Measurements from ENCODE around the gene SPAG8. TPM values are rescaled to one million over a fixed set of nuclear protein-coding genes. Genes with fewer than 3 reads are reported as not detected.

Gene SPAG8
- total and polyA plus RNA-seq, 2 experiments from 2014 or later: 0.45 TPM

- Histone ChIP-seq H3K36me3 (ENCODE audit: insufficient read depth) (0 out of 2 replicates have a peak, but pooled peaks cover 3% of the 10 kb centered on the region), H2AFZ (no peak overlapping the region), H4K20me1 (replicated peaks; ENCODE audit: insufficient read depth) (0 out of 2 replicates have a peak, but pooled peaks cover 3% of the 10 kb centered on the region), H3K4me1 (ENCODE audit: insufficient read depth) (no peaks in the 10 kb centered on the region), H3K27me3 (ENCODE audit: insufficient read depth) (no peaks in the 10 kb centered on the region), H3K4me3 (no peak overlapping the region), H3K4me2 (no peak overlapping the region), H3F3A (replicated peaks; ENCODE audit: low read depth) (no peaks in the 10 kb centered on the region), H3K9me2 (ENCODE audit: insufficient read depth) (no peaks in the 10 kb centered on the region), H3K79me2 (replicated peaks; ENCODE audit: insufficient read depth) (no peaks in the 10 kb centered on the region), H3K27ac (ENCODE audit: low read depth) (no peak overlapping the region)
- Mint-ChIP-seq H3K9me3 (no peaks in the 10 kb centered on the region; the same call in 2 of the 3 replicates), H3K36me3 (ENCODE audit: low read depth) (peaks cover 26% of the 10 kb centered on the region), H3K4me3 (no peak overlapping the region), H3K4me1 (no peaks in the 10 kb centered on the region), H3K27me3 (ENCODE audit: insufficient read depth, low read depth, poor library complexity) (no peaks in the 10 kb centered on the region), H3K27ac (no peak overlapping the region)
- TF ChIP-seq EZH2 (IDR thresholded peaks at IDR 0.05; ENCODE audit: low read depth, unreplicated experiment): no peak
- TF ChIP-seq REST (IDR thresholded peaks at IDR 0.05; ENCODE audit: unreplicated experiment): no peak
- DNase-seq (ENCODE audit: low spot score) (no peak), ATAC-seq (no peak)
Measured at GRCh38 chr9:35783418-35783817, 28.6 kb downstream of the SPAG8 start.

GRCh38 chr9:35781066-35781465 is 31.0 kb downstream of the SPAG8 start:
- Mint-ChIP-seq H3K4me1 (peaks cover 2% of the 10 kb centered on the region; the same call in 2 of the 3 replicates), H3K27me3 (ENCODE audit: insufficient read depth, low read depth, poor library complexity) (no peaks in the 10 kb centered on the region), H3K27ac (no peak overlapping the region), H3K4me3 (no peak overlapping the region), H3K9me3 (no peaks in the 10 kb centered on the region), H3K36me3 (ENCODE audit: low read depth) (peaks cover 12% of the 10 kb centered on the region)
- no peak for DNase-seq (ENCODE audit: low spot score)
- H3K27ac ChIP-seq (ENCODE audit: low read depth): no peak overlapping the region
- H3F3A ChIP-seq (replicated peaks; ENCODE audit: low read depth): no peaks in the 10 kb centered on the region
- no peak overlapping the region for H2AFZ ChIP-seq
- H3K36me3 ChIP-seq (ENCODE audit: insufficient read depth): no peaks in the 10 kb centered on the region
- no peaks in the 10 kb centered on the region for H3K9me2 ChIP-seq (ENCODE audit: insufficient read depth)
- no peaks in the 10 kb centered on the region for H3K27me3 ChIP-seq (ENCODE audit: insufficient read depth)
- no peaks in the 10 kb centered on the region for H3K79me2 ChIP-seq (replicated peaks; ENCODE audit: insufficient read depth)
- H3K4me3 ChIP-seq: no peak overlapping the region
- H4K20me1 ChIP-seq (replicated peaks; ENCODE audit: insufficient read depth): 0 out of 2 replicates have a peak, but pooled peaks cover 3% of the 10 kb centered on the region
- no peak for ATAC-seq
- H3K4me1 ChIP-seq (ENCODE audit: insufficient read depth): peaks cover 3% of the 10 kb centered on the region
- no peak overlapping the region for H3K4me2 ChIP-seq
- TF ChIP-seq ZNF462 (CRISPR knock-in tag; IDR thresholded peaks at IDR 0.05) (no peak), ETS1 (IDR thresholded peaks at IDR 0.05) (no peak), STAT1 (IDR thresholded peaks at IDR 0.05; ENCODE audit: unreplicated experiment) (no peak), CTCF (conservative IDR thresholded peaks at IDR 0.05; ENCODE audit: low read depth in 2 of 2) (no peak)

Data from GM23338 (cell line).